ENCODE data around the gene CCDC141. TPM values are rescaled to one million over a fixed set of nuclear protein-coding genes. Genes with fewer than 3 reads are reported as not detected.

The CCDC141 gene
- total RNA-seq, 1 donor from 2014 or later: 25.7 TPM

- Histone ChIP-seq H3K27me3 (no peaks in the 10 kb centered on the region), H3K4me3 (no peak overlapping the region), H3K36me3 (no peaks in the 10 kb centered on the region), H3K9me3 (no peaks in the 10 kb centered on the region), H3K4me1 (no peaks in the 10 kb centered on the region), H3K27ac (no peak overlapping the region)
- ATAC-seq (no peak), DNase-seq (no peak)
- TF ChIP-seq CTCF (IDR thresholded peaks at IDR 0.05): no peak
- intact Hi-C loops (cut with DNase I): no loop called here
Measured at GRCh38 chr2:178827739-178828485, 222.0 kb downstream of the CCDC141 start.

GRCh38 chr2:178827111-178827510, 222.8 kb downstream of the CCDC141 start:
- ATAC-seq: no peak
- intact Hi-C loops (cut with DNase I): no loop called here
- no peak overlapping the region for H3K27ac ChIP-seq

DNA sequence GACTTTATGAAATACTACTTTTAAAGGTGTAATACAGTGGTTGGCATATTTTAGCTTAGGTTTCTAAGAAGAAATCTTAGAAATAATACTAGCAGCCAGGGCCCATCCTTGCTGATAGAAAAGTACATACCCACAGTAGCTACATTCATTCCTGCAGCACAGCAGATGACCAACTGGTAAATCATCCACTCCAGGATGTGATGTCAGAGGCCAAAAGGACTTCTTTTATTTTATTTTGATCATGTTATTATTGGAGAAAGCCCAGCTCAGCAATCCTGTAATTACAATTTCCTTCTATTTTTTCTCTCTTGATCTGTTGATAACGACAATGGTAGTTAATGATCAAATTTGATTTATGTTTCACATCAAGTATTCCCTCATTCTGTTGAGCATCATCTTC, 224.8 kb downstream of the CCDC141 start:
- intact Hi-C loops (cut with DNase I): no loop called here
- Histone ChIP-seq H3K27ac (no peak overlapping the region), H3K9me3 (no peaks in the 10 kb centered on the region), H3K4me1 (no peaks in the 10 kb centered on the region), H3K4me3 (no peak overlapping the region), H3K36me3 (no peaks in the 10 kb centered on the region), H3K27me3 (no peaks in the 10 kb centered on the region)
- ATAC-seq: no peak
- no peak for TF ChIP-seq CTCF (IDR thresholded peaks at IDR 0.05)
- DNase-seq: no peak

More at GRCh38 chr2:178827111-178827510, 222.8 kb downstream of the CCDC141 start:
- Histone ChIP-seq H3K4me3 (no peak overlapping the region), H3K4me1 (no peaks in the 10 kb centered on the region), H3K36me3 (no peaks in the 10 kb centered on the region), H3K9me3 (no peaks in the 10 kb centered on the region), H3K27me3 (no peaks in the 10 kb centered on the region)
- no peak for TF ChIP-seq CTCF (IDR thresholded peaks at IDR 0.05)
- DNase-seq: no peak

GRCh38 chr2:178824181-178824580, 225.8 kb downstream of the CCDC141 start:
- no peaks in the 10 kb centered on the region for H3K36me3 ChIP-seq
- TF ChIP-seq CTCF (IDR thresholded peaks at IDR 0.05): no peak
- no peak overlapping the region for H3K27ac ChIP-seq
- intact Hi-C loops (cut with DNase I): no loop called here
- H3K4me1 ChIP-seq: no peaks in the 10 kb centered on the region
- no peak for DNase-seq
- ATAC-seq: no peak
- H3K4me3 ChIP-seq: no peak overlapping the region
- no peaks in the 10 kb centered on the region for H3K9me3 ChIP-seq
- no peaks in the 10 kb centered on the region for H3K27me3 ChIP-seq

DNA sequence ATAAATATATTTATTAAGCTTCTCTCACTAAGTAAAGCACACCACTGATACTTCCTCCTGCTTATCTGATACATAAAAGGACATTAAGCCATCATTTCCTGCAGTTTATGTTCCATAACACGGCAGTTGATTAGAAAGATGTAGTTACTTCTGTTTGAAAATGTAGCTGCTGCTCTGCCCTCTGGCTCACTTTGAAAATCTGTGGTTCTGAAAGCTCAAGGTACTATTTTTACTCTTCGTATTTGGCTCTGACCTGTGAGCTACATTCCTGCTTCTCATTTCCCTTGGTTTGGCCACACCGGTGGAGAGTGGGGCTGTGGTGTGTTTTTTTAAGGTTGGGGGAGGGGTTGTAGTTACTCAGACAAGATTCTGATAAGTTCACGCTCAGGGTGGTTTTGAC, 229.9 kb downstream of the CCDC141 start:
- ATAC-seq: no peak

More for the DNA sequence above, 229.9 kb downstream of the CCDC141 start:
- H3K9me3 ChIP-seq: no peaks in the 10 kb centered on the region
- no peaks in the 10 kb centered on the region for H3K4me1 ChIP-seq
- H3K36me3 ChIP-seq: no peaks in the 10 kb centered on the region
- intact Hi-C loops (cut with DNase I): no loop called here
- DNase-seq: no peak
- no peak for TF ChIP-seq CTCF (IDR thresholded peaks at IDR 0.05)
- no peaks in the 10 kb centered on the region for H3K27me3 ChIP-seq
- no peak overlapping the region for H3K4me3 ChIP-seq
- H3K27ac ChIP-seq: no peak overlapping the region
